HG03135 (cell line): ENCODE results near the gene SPINT1.

Experiments
- ATAC-seq: cut with Tn5 transposase; IDR thresholded peaks from one replicate; pipeline ENCODE4 v1.9.1; 2021; ENCODE audit warnings: mild to moderate bottlenecking, moderate library complexity; ENCODE audit not compliant: unreplicated experiment

Gene SPINT1

DNA sequence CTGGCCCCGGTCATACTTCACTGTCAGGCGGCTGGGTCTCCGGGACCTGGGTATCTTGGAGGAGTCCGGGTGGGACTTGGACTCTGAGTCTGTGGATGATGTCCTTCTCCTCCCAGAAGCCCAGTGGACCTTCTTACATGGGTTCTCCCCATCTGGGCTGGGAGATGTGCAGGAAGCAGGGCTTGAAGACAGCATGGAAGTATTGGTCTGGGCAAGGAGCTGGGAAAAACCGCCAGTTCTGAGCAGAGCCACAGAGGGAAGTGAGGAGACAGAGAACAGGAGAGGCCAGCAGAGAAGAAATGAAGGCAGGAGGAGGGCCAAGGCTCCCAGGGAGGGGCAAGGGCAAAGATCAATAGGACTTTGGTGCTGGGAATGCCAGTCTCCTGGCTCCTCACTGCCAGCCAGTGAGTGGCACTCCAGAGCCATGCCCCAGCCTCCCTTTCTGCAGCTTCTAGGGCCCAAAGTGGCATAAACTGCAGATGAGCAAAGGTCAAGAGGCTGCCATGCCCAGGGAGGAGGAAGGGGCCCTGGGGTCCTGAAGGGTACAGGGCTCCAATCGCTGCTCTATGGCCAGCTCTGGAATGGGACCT, 15.3 kb upstream of the SPINT1 start, which contains the start of gene PPP1R14D:
TSS of gene PPP1R14D (minus strand) at position 262 of the 590 bp plus-strand sequence. CDS start at position 195, 67 bp downstream.
- no peak for ATAC-seq

DNA sequence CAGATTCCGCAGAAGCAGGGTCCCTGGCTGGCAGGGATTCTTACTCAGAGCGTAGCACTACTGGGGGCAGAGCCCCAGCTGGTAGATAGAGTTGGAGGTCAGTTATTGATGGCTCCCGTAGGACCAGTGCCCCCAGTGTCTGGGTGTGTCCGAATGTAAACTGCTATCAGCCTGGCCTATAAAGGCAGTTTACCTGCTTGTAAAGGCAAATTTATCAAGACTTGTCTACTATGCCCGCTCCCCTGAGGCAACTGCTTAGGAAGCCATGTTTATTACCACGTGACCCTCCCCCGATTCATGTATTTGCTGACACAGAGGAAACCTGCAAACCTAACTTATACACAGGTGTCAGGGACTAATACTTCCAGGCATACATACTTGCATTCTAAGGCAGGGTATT, 14.7 kb upstream of the SPINT1 start:
- ATAC-seq, result no peak

DNA sequence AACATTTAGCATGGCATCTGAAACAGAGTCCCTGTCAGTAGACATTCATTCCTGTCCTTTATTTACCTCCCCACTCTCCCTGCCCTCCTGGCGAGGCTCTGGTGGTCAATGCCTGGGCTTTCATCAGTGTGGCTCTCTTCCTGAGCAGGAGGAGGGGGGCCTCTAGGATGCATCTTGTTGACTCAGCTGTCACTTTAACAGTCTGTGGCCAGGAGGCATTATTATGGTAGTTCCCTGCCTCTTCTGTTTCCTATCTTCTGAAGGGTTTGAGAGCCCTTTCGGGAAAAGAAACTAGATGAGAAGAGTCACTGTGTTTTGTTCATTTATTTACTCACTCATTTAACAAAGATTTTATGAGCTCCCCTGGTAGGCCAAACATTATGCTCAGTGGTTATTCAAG, 13.0 kb upstream of the SPINT1 start:
- no peak for ATAC-seq

GRCh38 chr15:40831861-40832260, 12.0 kb upstream of the SPINT1 start:
- ATAC-seq, result no peak

- no peak for ATAC-seq
These were observed 10.9 kb upstream of the SPINT1 start for GRCh38 chr15:40832903-40833302.

GRCh38 chr15:40836020-40836419, 7.8 kb upstream of the SPINT1 start:
- no peak for ATAC-seq

GRCh38 chr15:40838756-40839155, 5.1 kb upstream of the SPINT1 start:
- ATAC-seq, result no peak

- ATAC-seq, result no peak
These were observed 2.1 kb upstream of the SPINT1 start for GRCh38 chr15:40841741-40842140.

DNA sequence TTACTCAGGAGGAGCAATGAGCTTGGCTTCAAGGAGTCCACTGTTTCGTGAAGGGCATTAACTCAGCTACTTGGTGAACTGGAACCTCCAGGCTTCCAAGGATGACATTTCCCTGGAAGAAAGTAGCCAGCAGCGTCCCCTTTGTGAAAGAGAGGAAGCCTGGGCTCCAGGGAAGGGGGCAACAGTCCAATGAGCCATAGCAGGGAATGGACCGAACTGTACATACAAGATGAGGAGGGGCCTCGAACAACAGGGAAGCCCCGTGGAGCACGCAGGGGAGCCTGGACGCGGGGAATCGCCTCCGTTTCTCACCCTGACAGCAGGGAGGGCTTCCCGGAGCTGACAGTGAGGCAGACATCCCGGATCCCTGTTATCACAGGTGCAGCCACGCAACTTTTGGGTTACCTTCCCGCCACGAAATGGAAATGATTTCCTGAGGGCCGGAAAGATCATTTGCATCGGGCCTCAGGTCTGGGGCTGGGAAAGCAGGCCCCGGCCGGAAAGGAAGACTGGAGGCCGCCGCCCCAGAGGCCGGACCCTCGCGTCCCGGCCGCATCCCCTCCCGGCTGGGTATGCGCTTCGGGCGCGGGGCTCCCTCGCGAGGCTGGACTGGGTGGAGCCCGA, 475 bp upstream of the SPINT1 start:
- no peak for ATAC-seq

DNA sequence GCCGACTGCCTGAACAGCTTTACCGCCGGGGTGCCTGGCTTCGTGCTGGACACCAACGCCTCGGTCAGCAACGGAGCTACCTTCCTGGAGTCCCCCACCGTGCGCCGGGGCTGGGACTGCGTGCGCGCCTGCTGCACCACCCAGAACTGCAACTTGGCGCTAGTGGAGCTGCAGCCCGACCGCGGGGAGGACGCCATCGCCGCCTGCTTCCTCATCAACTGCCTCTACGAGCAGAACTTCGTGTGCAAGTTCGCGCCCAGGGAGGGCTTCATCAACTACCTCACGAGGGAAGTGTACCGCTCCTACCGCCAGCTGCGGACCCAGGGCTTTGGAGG, 815 bp downstream of the SPINT1 start:
- no peak for ATAC-seq

- no peak for ATAC-seq
These were observed 1.2 kb downstream of the SPINT1 start for GRCh38 chr15:40845036-40845435.

GRCh38 chr15:40845511-40846284, 1.9 kb downstream of the SPINT1 start:
- ATAC-seq, result no peak

DNA sequence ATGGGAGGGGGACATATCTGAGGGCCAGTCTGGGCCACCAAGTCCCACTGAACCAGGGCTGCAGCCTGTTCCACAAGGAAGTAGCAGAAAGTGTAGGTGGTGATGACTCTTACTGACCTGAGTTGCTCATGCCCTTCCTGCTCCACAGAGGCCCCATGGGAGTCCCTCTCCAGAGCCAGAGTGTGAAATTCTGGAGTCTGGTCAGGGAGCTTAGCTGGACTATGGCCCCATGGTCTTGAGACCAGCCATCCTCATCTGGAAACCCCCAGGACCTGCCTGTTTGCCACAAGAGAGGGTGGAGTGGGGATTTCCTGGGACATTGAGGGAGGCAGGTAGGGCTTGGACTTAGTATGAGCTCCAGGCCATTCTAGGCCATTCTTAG, 3.0 kb downstream of the SPINT1 start:
- no peak for ATAC-seq

DNA sequence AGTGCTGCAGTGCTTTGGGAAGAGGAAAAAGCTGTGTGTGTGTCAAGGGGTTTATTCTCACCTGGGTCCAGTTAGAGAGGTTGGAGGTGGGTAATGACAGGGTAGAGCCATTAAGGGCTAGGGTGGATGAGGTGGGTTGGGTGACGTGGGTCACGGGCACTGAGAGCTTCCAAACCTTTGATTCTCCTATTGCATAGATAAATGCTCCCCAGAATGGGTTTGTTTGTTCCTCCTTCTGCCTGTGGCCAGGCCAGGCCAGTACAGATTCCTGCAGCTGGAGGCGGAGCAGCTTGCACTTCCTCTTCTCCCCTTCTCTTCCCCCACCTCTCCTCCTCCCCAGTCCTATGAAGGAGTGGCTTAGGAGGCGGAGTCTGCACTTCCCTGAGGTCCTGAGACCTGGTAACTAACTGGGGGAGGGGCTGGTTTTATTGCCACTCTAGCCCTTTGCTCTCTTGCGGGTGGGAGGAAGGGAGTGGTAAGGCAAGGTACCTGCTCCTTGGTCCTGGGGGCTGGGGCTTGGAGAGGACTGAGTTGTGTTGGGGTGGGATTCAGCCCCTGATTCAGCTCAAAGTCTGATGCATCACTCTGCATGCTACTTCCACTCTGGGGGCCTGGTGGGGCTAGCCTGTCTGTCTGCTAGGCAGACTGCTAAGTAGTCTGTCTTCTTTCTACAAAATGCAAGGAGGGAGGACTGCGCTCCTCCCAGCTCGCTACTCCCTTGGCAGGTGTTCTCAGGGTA, 3.5 kb downstream of the SPINT1 start:
- no peak for ATAC-seq

GRCh38 chr15:40850576-40851112, 6.8 kb downstream of the SPINT1 start:
- no peak for ATAC-seq

GRCh38 chr15:40852529-40852928, 8.7 kb downstream of the SPINT1 start:
- no peak for ATAC-seq

- no peak for ATAC-seq
These were observed 9.5 kb downstream of the SPINT1 start for GRCh38 chr15:40853241-40853890.

GRCh38 chr15:40854161-40854560, 10.3 kb downstream of the SPINT1 start:
- ATAC-seq, result no peak

DNA sequence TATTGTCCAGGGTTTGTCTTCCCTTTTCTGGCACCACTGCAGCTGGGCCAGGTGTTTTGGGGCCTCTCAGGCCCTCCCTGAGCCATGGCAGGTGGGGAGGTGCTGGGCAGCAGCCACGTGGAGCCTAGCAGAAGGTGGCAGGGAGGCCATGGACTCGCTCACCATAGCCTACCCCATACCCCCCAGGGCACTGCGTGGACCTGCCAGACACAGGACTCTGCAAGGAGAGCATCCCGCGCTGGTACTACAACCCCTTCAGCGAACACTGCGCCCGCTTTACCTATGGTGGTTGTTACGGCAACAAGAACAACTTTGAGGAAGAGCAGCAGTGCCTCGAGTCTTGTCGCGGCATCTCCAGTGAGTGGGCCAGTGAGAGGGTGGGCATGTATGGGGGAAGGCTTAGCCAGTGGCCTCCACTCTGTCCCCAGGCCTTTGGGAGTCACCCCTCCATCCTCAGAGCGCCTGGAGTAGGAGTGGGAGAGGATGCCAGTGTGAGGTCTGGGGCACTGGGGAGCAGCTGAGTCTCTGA, 11.9 kb downstream of the SPINT1 start:
- no peak for ATAC-seq

GRCh38 chr15:40856746-40857145, 12.9 kb downstream of the SPINT1 start:
- ATAC-seq, result no peak
